RWPE1 (cell line): Measurements from ENCODE around the gene CXCL14.
"Not testable (repeated sequence)": the region's sequence is repeated elsewhere in the genome, so short reads cannot be mapped to it uniquely, and the experiment has no call there.

ENCODE experiments used
- CTCF ChIA-PET: fragments of 350-600 bp; sonication (Branson Sonifier 250); formaldehyde crosslinking; extraction: SDS; loops from one replicate; lab custom pipeline; 2021; lab: Yijun Ruan, JAX
- POLR2A ChIA-PET: fragments of 400-600 bp; formaldehyde crosslinking; extraction: SDS; loops from one replicate; lab custom pipeline; 2020; ENCODE audit warnings: antibody characterized with exemption; ENCODE audit not compliant: low non-redundant PET; lab: Yijun Ruan, JAX
- DNase-seq: peaks from one replicate; pipeline ENCODE4 v3.0.0; 2012; ENCODE audit warnings: low spot score
- H3K27ac ChIP-seq: fragments of 450-650 bp; 2 replicates; pipeline ENCODE4 v1.5.1; 2017
- TF ChIP-seq, protein P1 (sequence below): fragments of 450-650 bp; conservative IDR thresholded peaks from 2 replicates; pipeline ENCODE4 v1.5.1; 2017; ENCODE audit warnings: low read depth, mild to moderate bottlenecking

CXCL14 gene

DNA sequence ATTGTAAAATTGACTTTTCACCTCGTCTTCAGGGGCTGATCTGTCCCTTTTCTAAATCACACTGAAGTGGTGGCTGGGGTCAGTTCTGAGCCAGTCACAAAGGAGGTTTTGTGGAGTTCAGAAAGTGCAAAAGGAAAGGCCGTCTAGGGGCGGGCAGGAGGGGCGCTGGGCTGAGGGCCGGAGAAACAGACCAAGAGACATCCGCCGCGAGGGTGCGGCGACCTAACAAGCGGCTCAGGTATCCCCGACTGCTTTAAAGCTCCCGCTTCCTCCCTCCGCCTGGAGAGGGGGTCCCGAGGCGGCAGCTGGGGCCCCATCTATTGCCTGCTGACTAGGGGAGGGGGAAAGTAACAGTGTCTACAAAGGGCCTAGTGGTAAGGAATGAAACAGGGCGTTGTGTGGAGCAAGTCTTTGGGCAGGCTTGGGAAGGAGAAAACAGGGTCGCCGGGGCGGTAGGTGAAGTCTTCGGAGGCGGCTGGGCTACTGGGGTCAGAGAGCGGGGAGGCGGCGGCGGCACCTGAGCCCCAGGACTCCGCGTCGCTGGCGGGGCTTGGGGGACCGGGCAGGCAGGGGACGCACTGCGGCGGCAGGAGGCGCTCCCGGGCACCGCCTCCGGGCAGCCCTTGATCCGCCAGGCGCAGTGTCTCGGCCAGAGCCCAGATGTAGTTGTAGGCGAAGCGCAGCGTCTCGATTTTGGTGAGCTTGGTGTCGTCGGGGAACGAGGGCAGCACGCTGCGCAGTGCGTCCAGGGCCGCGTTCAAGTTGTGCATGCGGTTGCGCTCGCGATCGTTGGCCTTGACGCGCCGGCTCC, 44.0 kb downstream of the CXCL14 start:
- CTCF ChIA-PET = interaction anchor here (0.6 to 2.5 kb wide), 4 partner anchors 18 to 183 kb away, joined by 3 to 9 read pairs (median 5); no protein-coding TSS in a partner anchor
- TF ChIP-seq, protein P1, sequence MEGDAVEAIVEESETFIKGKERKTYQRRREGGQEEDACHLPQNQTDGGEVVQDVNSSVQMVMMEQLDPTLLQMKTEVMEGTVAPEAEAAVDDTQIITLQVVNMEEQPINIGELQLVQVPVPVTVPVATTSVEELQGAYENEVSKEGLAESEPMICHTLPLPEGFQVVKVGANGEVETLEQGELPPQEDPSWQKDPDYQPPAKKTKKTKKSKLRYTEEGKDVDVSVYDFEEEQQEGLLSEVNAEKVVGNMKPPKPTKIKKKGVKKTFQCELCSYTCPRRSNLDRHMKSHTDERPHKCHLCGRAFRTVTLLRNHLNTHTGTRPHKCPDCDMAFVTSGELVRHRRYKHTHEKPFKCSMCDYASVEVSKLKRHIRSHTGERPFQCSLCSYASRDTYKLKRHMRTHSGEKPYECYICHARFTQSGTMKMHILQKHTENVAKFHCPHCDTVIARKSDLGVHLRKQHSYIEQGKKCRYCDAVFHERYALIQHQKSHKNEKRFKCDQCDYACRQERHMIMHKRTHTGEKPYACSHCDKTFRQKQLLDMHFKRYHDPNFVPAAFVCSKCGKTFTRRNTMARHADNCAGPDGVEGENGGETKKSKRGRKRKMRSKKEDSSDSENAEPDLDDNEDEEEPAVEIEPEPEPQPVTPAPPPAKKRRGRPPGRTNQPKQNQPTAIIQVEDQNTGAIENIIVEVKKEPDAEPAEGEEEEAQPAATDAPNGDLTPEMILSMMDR = no peak
- POLR2A ChIA-PET = no interaction called here
- no peak overlapping the region for H3K27ac ChIP-seq
- no peak for DNase-seq

DNA sequence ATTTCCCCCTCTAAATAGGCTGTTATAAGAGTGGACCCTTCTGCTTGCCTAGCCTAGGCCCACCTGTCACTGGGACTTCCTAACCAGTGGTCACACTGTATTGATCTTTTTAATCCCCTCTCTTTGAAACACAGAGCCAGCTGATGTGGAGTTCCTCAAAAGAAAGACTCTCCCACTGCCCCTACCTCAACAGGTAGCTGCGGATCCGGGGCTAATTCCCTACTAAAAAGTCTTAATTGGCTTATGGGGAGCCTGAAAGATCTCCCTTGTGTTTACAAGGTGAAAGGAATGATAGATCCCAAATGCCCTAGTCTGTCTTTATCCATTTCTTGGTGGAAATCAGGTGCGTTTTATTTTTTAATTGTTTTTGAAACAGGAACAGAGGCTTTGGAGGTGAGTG, 45.0 kb downstream of the CXCL14 start:
- TF ChIP-seq, protein P1 = no peak
- DNase-seq = no peak
- no peak overlapping the region for H3K27ac ChIP-seq
- CTCF ChIA-PET = interaction anchor here (2.5 kb wide), 1 partner anchor 20 kb away, joined by 9 read pairs; no protein-coding TSS in a partner anchor
- POLR2A ChIA-PET = no interaction called here

DNA sequence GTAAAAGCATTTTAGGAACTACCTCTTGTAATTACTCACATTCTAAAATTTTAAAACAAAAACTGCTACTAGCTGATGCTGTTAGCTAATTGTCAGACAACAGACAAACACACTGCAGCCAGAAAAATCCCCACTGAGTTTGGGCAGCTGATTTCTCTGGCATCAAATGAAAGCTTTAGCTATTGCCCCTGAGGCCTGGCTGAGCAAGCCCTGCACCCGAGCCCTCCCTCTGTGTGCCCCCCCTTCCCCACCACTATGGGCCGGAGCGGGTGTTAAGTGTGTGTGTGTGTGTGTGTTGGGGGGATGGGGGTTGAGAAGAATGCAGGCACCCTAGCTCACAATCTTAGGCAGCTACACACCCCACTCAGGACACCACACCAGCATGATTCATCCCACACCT, 45.5 kb downstream of the CXCL14 start:
- DNase-seq = no peak
- TF ChIP-seq, protein P1 = no peak
- ChIA-PET POLR2A (no interaction called here), CTCF (interaction anchor here (1.7 to 2.5 kb wide), 2 partner anchors 20 to 67 kb away, joined by 9 to 12 read pairs; no protein-coding TSS in a partner anchor)
- H3K27ac ChIP-seq = no peak overlapping the region

DNA sequence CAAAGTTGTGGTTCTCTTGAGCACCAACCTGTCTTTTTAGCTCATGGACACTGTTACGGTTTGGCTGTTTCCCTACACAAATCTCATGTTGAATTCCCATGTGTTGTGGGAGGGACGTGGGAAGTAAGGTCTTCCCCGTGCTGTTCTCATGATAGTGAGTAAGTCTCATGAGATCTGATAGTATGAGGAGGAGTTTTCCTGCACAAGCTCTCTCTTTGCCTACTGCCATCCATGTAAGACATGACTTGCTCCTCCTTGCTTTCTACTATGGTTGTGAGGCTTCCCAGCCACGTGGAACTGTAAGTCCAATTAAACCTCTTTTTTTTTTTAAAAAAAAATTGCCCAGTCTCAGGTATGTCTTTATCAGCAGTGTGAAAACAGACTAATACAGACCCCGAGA, 49.2 kb downstream of the CXCL14 start:
- H3K27ac ChIP-seq, DNase-seq, POLR2A ChIA-PET: not testable (repeated sequence)
- CTCF ChIA-PET = interaction anchor here (0.6 to 0.7 kb wide), 2 partner anchors 8 to 37 kb away, joined by 3 to 9 read pairs; no protein-coding TSS in a partner anchor

DNA sequence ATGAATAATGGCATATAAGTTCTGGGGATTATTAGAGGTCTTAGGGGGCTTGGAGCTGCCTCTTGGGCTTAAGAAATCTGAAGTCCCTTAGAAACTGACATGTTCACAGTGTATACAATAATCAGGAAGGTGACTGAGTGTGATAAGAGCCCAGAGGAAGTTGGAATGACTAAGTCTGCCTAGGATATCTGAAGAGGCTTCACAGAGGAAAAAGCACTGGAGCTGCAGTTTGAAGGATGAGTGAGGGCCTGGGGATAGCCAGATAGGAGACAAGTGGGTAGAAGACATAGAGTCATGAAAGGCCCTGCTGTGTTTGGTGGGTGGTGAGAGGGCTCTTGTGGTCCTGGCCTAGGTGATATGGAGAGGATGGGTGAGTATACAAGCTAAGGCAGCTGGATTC, 51.9 kb downstream of the CXCL14 start:
- ChIA-PET CTCF (no interaction called here), POLR2A (no interaction called here)
- no peak overlapping the region for H3K27ac ChIP-seq

DNA sequence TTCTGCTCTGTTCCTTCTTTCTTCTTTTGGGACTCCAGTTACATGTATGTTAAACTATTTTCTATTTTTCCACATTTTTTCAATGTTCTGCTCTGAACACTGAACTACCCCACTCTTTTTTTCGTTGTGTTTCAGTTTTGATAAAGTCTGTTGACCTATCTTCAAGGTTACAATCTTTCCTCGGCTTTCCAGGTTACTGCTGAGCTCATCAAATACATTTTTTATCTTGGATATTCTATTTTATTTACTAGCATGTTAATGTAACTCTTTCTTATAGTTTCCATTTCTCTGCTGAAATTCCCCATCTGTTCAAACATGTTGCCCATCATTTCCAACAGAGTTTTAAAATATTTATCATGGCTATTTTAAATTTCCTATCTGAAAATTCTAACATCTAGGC, 56.8 kb downstream of the CXCL14 start:
- CTCF ChIA-PET = no interaction called here
- H3K27ac ChIP-seq = no peak overlapping the region
- TF ChIP-seq, protein P1 = no peak
- POLR2A ChIA-PET = no interaction called here
- no peak for DNase-seq

More for the DNA sequence above, 51.9 kb downstream of the CXCL14 start:
- no peak for DNase-seq
- TF ChIP-seq, protein P1 = no peak
